GM18870 (cell line): ENCODE data around the gene YPEL2.
"Not testable (repeated sequence)": the region's sequence is repeated elsewhere in the genome, so short reads cannot be mapped to it uniquely, and the experiment has no call there.

Source experiments
- ATAC-seq: cut with Tn5 transposase; IDR thresholded peaks from one replicate; pipeline ENCODE4 v1.9.1; 2021; ENCODE audit warnings: moderate library complexity; ENCODE audit not compliant: unreplicated experiment

YPEL2 gene

GRCh38 chr17:59402760-59403159 is 71.3 kb downstream of the YPEL2 start:
- ATAC-seq: no peak

- ATAC-seq: no peak
These were observed 73.0 kb downstream of the YPEL2 start for GRCh38 chr17:59404471-59404870.

GRCh38 chr17:59405944-59406705 is 74.7 kb downstream of the YPEL2 start:
- no peak for ATAC-seq

GRCh38 chr17:59406808-59407381 is 75.4 kb downstream of the YPEL2 start:
- no peak for ATAC-seq

GRCh38 chr17:59409336-59410048 is 78.0 kb downstream of the YPEL2 start:
- no peak for ATAC-seq

GRCh38 chr17:59410049-59410437 is 78.6 kb downstream of the YPEL2 start:
- no peak for ATAC-seq

- ATAC-seq: not testable (repeated sequence)
These were observed 81.0 kb downstream of the YPEL2 start for GRCh38 chr17:59412431-59412830.

- no peak for ATAC-seq
These were observed 81.7 kb downstream of the YPEL2 start for GRCh38 chr17:59413014-59413766.

- no peak for ATAC-seq
These were observed 83.9 kb downstream of the YPEL2 start for GRCh38 chr17:59415397-59415796.

GRCh38 chr17:59416184-59416583 is 84.7 kb downstream of the YPEL2 start:
- no peak for ATAC-seq

GRCh38 chr17:59417452-59417851 is 86.0 kb downstream of the YPEL2 start:
- no peak for ATAC-seq

GRCh38 chr17:59418732-59419166 is 87.3 kb downstream of the YPEL2 start:
- ATAC-seq: no peak

- no peak for ATAC-seq
These were observed 89.4 kb downstream of the YPEL2 start for GRCh38 chr17:59420901-59421300.

- ATAC-seq: no peak
These were observed 90.3 kb downstream of the YPEL2 start for GRCh38 chr17:59421722-59422121.

GRCh38 chr17:59423137-59423724 is 91.8 kb downstream of the YPEL2 start:
- ATAC-seq: no peak

GRCh38 chr17:59423903-59424302 is 92.4 kb downstream of the YPEL2 start:
- no peak for ATAC-seq

GRCh38 chr17:59424331-59424730 is 92.9 kb downstream of the YPEL2 start:
- ATAC-seq: no peak

- no peak for ATAC-seq
These were observed 93.9 kb downstream of the YPEL2 start for GRCh38 chr17:59425085-59425931.

- ATAC-seq: no peak
These were observed 94.6 kb downstream of the YPEL2 start for GRCh38 chr17:59426031-59426430.

GRCh38 chr17:59427425-59427921 is 96.0 kb downstream of the YPEL2 start:
- no peak for ATAC-seq
